Stomach (tissue), 9 donors: ENCODE results near the gene SOHLH2. TPM values are rescaled to one million over a fixed set of nuclear protein-coding genes. Genes with fewer than 3 reads are reported as not detected.

Experiments
- DNase-seq, 2 donors: peaks; one replicate each; pipeline versions ENCODE4 v3.0.0 to v3.0.0-alpha.2; 2013 to 2019
- H3K27ac ChIP-seq, 5 donors: fragments of 200-600 bp in 4 of 5; sonication (generic) in 4 of 5; one replicate each; pipeline ENCODE4 v1.5.1; 2013 to 2019; ENCODE audit warnings: mild to moderate bottlenecking in 1 of 5, moderate library complexity in 1 of 5
- H3K27me3 ChIP-seq, 3 donors: fragments of 200-600 bp; sonication (generic); one replicate each; pipeline ENCODE4 v1.5.1; 2017 to 2019; ENCODE audit warnings: mixed run types in 1 of 3
- H3K36me3 ChIP-seq, 4 donors: fragments of 200-600 bp; sonication (generic); 1 replicate in 3 of 4; 2 replicates in 1 of 4; pipeline ENCODE4 v1.5.1; 2016 to 2019
- H3K4me1 ChIP-seq, 4 donors: fragments of 200-600 bp; sonication (generic); one replicate each; pipeline ENCODE4 v1.5.1; 2016 to 2019
- H3K4me3 ChIP-seq, 4 donors: fragments of 200-600 bp; sonication (generic) in 3 of 4; one replicate each; pipeline ENCODE4 v1.5.1; 2016 to 2019; ENCODE audit warnings: mild to moderate bottlenecking in 1 of 4
- H3K9me3 ChIP-seq, 4 donors: fragments of 200-600 bp; sonication (generic); one replicate each; pipeline ENCODE4 v1.5.1; 2016 to 2019
- EP300 ChIP-seq: sonication (generic); formaldehyde crosslinking; IDR thresholded peaks from one replicate; pipeline ENCODE4 v1.6.1; 2017; ENCODE audit warnings: antibody characterized with exemption
- POLR2A ChIP-seq, 4 donors: fragments of 450-650 bp; IDR thresholded peaks; one replicate each; pipeline ENCODE4 v1.6.1; 2016; ENCODE audit warnings: antibody characterized with exemption in 4 of 4, control low read depth in 2 of 4, mild to moderate bottlenecking in 1 of 4, moderate library complexity in 1 of 4
- POLR2AphosphoS5 ChIP-seq, 3 donors: sonication (generic); formaldehyde crosslinking; IDR thresholded peaks; one replicate each; pipeline ENCODE4 v1.6.1; 2016; ENCODE audit warnings: antibody characterized with exemption in 3 of 3
- WGBS, 5 donors: extraction: QIAGEN DNeasy Blood & Tissue Kit in 3 of 5; methylation state at CpG; one replicate each; pipeline versions ENCODE4 v1.1.5 to v1.1.7; 2013 to 2018; 5-methylcytosine and 5-hydroxymethylcytosine counted together
- intact Hi-C: fragments of 100-400 bp; cut with DNase I; formaldehyde crosslinking; loops from one replicate; pipeline ENCODE4 v1.15.1; 2023; ENCODE audit warnings: low total_unique reads
- polyA plus RNA-seq, 3 donors: library from polyadenylated mRNA; stranded (reverse); fragments of 200-250 nt; gene quantifications; one replicate each; pipeline ENCODE4 v1.2.3, GENCODE V29; 2013
- total RNA-seq, 5 donors: library from RNA; depleted of rRNA; stranded (reverse); fragments of >200 nt; gene quantifications; one replicate each; pipeline versions ENCODE4 v1.1.0 to v1.2.3, GENCODE V29; 2014 to 2016
- TF ChIP-seq, protein P1 (sequence below), 7 experiments: fragments of 450-650 bp in 4 of 7; fragments of 200-600 bp in 3 of 7; sonication (generic) in 3 of 7; IDR thresholded peaks; one replicate each; pipeline ENCODE4 v1.5.1; 2016 to 2019; ENCODE audit warnings: antibody characterized with exemption in 7 of 7, control low read depth in 2 of 7, mild to moderate bottlenecking in 1 of 7
- donor health status: healthy with polysubstance abuse.
- donor health status: Bipolar disorder and iron deficiency.
- donor health status: healthy.

The SOHLH2 gene
- total and polyA plus RNA-seq, 8 donors = 0.18 to 0.45 (median 0.25) TPM; not detected in 5

GRCh38 chr13:36251526-36251925 is 37.2 kb upstream of the SOHLH2 start:
- no peak overlapping the region for H3K27ac ChIP-seq
- DNase-seq = no peak
- TF ChIP-seq EP300 (no peak), POLR2A (IDR thresholded peaks at IDR 0.05) (no peak), POLR2AphosphoS5 (IDR thresholded peaks at IDR 0.05) (no peak)
- TF ChIP-seq, protein P1, sequence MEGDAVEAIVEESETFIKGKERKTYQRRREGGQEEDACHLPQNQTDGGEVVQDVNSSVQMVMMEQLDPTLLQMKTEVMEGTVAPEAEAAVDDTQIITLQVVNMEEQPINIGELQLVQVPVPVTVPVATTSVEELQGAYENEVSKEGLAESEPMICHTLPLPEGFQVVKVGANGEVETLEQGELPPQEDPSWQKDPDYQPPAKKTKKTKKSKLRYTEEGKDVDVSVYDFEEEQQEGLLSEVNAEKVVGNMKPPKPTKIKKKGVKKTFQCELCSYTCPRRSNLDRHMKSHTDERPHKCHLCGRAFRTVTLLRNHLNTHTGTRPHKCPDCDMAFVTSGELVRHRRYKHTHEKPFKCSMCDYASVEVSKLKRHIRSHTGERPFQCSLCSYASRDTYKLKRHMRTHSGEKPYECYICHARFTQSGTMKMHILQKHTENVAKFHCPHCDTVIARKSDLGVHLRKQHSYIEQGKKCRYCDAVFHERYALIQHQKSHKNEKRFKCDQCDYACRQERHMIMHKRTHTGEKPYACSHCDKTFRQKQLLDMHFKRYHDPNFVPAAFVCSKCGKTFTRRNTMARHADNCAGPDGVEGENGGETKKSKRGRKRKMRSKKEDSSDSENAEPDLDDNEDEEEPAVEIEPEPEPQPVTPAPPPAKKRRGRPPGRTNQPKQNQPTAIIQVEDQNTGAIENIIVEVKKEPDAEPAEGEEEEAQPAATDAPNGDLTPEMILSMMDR (IDR thresholded peaks at IDR 0.05) = no peak
- H3K9me3 ChIP-seq = peaks cover 0 to 10% (median 6%) of the 10 kb centered on the region in 4 donors
- H3K4me1 ChIP-seq = no peaks in the 10 kb centered on the region
- intact Hi-C loops = no loop called here
- H3K27me3 ChIP-seq = no peaks in the 10 kb centered on the region
- no peak overlapping the region for H3K4me3 ChIP-seq
- peaks cover 0 to 20% (median 0%) of the 10 kb centered on the region in 4 donors for H3K36me3 ChIP-seq

GRCh38 chr13:36251017-36251416 is 36.7 kb upstream of the SOHLH2 start:
- Histone ChIP-seq H3K27me3 (no peaks in the 10 kb centered on the region), H3K36me3 (peaks cover 0 to 25% (median 0%) of the 10 kb centered on the region in 4 donors), H3K4me1 (no peaks in the 10 kb centered on the region), H3K4me3 (no peak overlapping the region), H3K9me3 (peaks cover 0 to 12% (median 8%) of the 10 kb centered on the region in 4 donors), H3K27ac (no peak overlapping the region)
- intact Hi-C loops = no loop called here
- TF ChIP-seq EP300 (no peak), POLR2AphosphoS5 (IDR thresholded peaks at IDR 0.05) (no peak), POLR2A (IDR thresholded peaks at IDR 0.05) (no peak)
- TF ChIP-seq, protein P1 (IDR thresholded peaks at IDR 0.05) = no peak
- WGBS, 5 donors = 74 to 88% (median 84%) methylated on average over 4 of the region's 4 CpGs
- no peak for DNase-seq

- TF ChIP-seq POLR2A (IDR thresholded peaks at IDR 0.05) = no peak
- no peak for TF ChIP-seq EP300
- no peak for TF ChIP-seq POLR2AphosphoS5 (IDR thresholded peaks at IDR 0.05)
- TF ChIP-seq, protein P1 (IDR thresholded peaks at IDR 0.05) = no peak
- H3K4me3 ChIP-seq = no peak overlapping the region
- peaks cover 0 to 12% (median 8%) of the 10 kb centered on the region in 4 donors for H3K9me3 ChIP-seq
- no peaks in the 10 kb centered on the region for H3K27me3 ChIP-seq
- DNase-seq = no peak
- H3K27ac ChIP-seq = no peak overlapping the region
- no peaks in the 10 kb centered on the region for H3K4me1 ChIP-seq
- intact Hi-C loops = no loop called here
- H3K36me3 ChIP-seq = peaks cover 0 to 26% (median 0%) of the 10 kb centered on the region in 4 donors
Observed at GRCh38 chr13:36248700-36249099, 34.3 kb upstream of the SOHLH2 start.

DNA sequence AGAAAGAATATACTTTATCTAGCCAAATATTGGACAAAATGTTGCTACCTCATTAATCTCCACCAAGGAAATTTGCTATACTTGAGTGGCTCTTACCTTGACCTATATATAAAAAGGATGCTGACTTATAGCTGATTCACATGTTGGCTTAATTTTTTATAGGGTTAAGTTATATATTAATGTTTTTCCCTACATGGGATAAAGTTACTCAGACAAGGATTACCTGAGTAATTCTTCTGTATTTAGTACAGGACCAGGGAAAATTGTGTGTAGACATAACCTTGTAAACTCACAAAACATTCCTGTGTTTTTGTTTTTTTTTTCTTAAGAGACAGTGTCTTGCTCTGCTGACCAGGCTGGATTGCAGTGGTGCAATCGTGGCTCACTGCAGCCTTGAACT is 30.6 kb upstream of the SOHLH2 start:
- 73 to 86% (median 76%) methylated on average over 1 of the region's 1 CpG for WGBS, 5 donors
- intact Hi-C loops = no loop called here
- TF ChIP-seq POLR2A (IDR thresholded peaks at IDR 0.05) (no peak), POLR2AphosphoS5 (IDR thresholded peaks at IDR 0.05) (no peak), EP300 (no peak)
- TF ChIP-seq, protein P1 (IDR thresholded peaks at IDR 0.05) = no peak
- peaks cover 0 to 26% (median 0%) of the 10 kb centered on the region in 4 donors for H3K36me3 ChIP-seq
- H3K4me3 ChIP-seq = no peak overlapping the region
- H3K27ac ChIP-seq = no peak overlapping the region
- no peaks in the 10 kb centered on the region for H3K27me3 ChIP-seq
- no peak for DNase-seq
- peaks cover 0 to 12% (median 8%) of the 10 kb centered on the region in 4 donors for H3K9me3 ChIP-seq
- H3K4me1 ChIP-seq = no peaks in the 10 kb centered on the region
